BE2C (cell line): ENCODE measurements around the gene SGTA.
"Not testable (repeated sequence)": the region's sequence is repeated elsewhere in the genome, so short reads cannot be mapped to it uniquely, and the experiment has no call there.

ENCODE experiments used
- DNase-seq: peaks from one replicate; pipeline ENCODE4 v3.0.0-alpha.2; 2020
- H3K27me3 ChIP-seq: fragments of 250-450 bp; sonication (Bioruptor Pico); 2 replicates; pipeline ENCODE4 v1.5.1; 2020; ENCODE audit warnings: mild to moderate bottlenecking
- H3K36me3 ChIP-seq: fragments of 250-450 bp; sonication (Bioruptor Pico); 2 replicates; pipeline ENCODE4 v1.5.1; 2020; ENCODE audit warnings: mild to moderate bottlenecking
- H3K4me1 ChIP-seq: fragments of 250-450 bp; sonication (Bioruptor Pico); 2 replicates; pipeline ENCODE4 v1.5.1; 2020
- H3K4me3 ChIP-seq: 2 replicates; pipeline ENCODE4 v1.5.1; 2011; ENCODE audit warnings: low read depth, low read length
- H3K9me3 ChIP-seq: fragments of 250-450 bp; sonication (Bioruptor Pico); 2 replicates; pipeline ENCODE4 v1.5.1; 2020
- CTCF ChIP-seq: IDR thresholded peaks from 2 replicates; pipeline ENCODE4 v1.5.1; 2012; ENCODE audit warnings: mild to moderate bottlenecking, low read depth, low read length

Gene SGTA

GRCh38 chr19:2795827-2796658 lies 13.0 kb upstream of the SGTA start:
- no peak for TF ChIP-seq CTCF
- Histone ChIP-seq H3K4me3 (no peak overlapping the region), H3K9me3 (no peaks in the 10 kb centered on the region), H3K4me1 (no peaks in the 10 kb centered on the region), H3K27me3 (no peaks in the 10 kb centered on the region), H3K36me3 (peaks cover 94% of the 10 kb centered on the region)
- no peak for DNase-seq

- Histone ChIP-seq H3K36me3 (peaks cover 82% of the 10 kb centered on the region), H3K4me1 (no peaks in the 10 kb centered on the region), H3K4me3 (no peak overlapping the region), H3K27me3 (no peaks in the 10 kb centered on the region), H3K9me3 (no peaks in the 10 kb centered on the region)
- DNase-seq = no peak
- TF ChIP-seq CTCF = no peak
Measured at GRCh38 chr19:2793577-2793976, 10.5 kb upstream of the SGTA start.

GRCh38 chr19:2793126-2793525 lies 10.1 kb upstream of the SGTA start:
- no peak for DNase-seq
- no peak for TF ChIP-seq CTCF
- peaks cover 81% of the 10 kb centered on the region for H3K36me3 ChIP-seq
- no peaks in the 10 kb centered on the region for H3K9me3 ChIP-seq
- no peaks in the 10 kb centered on the region for H3K27me3 ChIP-seq
- H3K4me3 ChIP-seq = no peak overlapping the region
- no peaks in the 10 kb centered on the region for H3K4me1 ChIP-seq

GRCh38 chr19:2792666-2793065 lies 9.6 kb upstream of the SGTA start:
- H3K36me3 ChIP-seq = peaks cover 78% of the 10 kb centered on the region
- H3K4me3 ChIP-seq, H3K27me3 ChIP-seq, H3K9me3 ChIP-seq, DNase-seq, H3K4me1 ChIP-seq: not testable (repeated sequence)

GRCh38 chr19:2791876-2792275 lies 8.8 kb upstream of the SGTA start:
- H3K4me3 ChIP-seq = no peak overlapping the region
- peak; percentile 36 for DNase-seq
- no peak for TF ChIP-seq CTCF
- H3K36me3 ChIP-seq = peaks cover 74% of the 10 kb centered on the region
- no peaks in the 10 kb centered on the region for H3K4me1 ChIP-seq
- no peaks in the 10 kb centered on the region for H3K9me3 ChIP-seq
- H3K27me3 ChIP-seq = no peaks in the 10 kb centered on the region

- Histone ChIP-seq H3K36me3 (peaks cover 69% of the 10 kb centered on the region), H3K4me3 (no peak overlapping the region), H3K27me3 (no peaks in the 10 kb centered on the region), H3K4me1 (no peaks in the 10 kb centered on the region), H3K9me3 (no peaks in the 10 kb centered on the region)
- DNase-seq = no peak
- TF ChIP-seq CTCF = no peak
Measured at GRCh38 chr19:2791440-2791839, 8.4 kb upstream of the SGTA start.
